H4 (cell line): ENCODE results near the gene SH3D19. TPM values are rescaled to one million over a fixed set of nuclear protein-coding genes. Genes with fewer than 3 reads are reported as not detected.
"Not testable (repeated sequence)": the region's sequence is repeated elsewhere in the genome, so short reads cannot be mapped to it uniquely, and the experiment has no call there.

Source experiments
- DNase-seq: peaks from one replicate; pipeline ENCODE4 v3.0.0-alpha.2; 2015; ENCODE audit warnings: low spot score
- total RNA-seq: library from RNA; depleted of rRNA; stranded (reverse); fragments of >200 nt; shearing (Covaris generic); gene quantifications from 2 replicates; pipeline ENCODE4 v1.2.3, GENCODE V29; 2014; rRNA removed

The SH3D19 gene
- 4.4 and 8.6 TPM in 2 replicates for total RNA-seq

DNA sequence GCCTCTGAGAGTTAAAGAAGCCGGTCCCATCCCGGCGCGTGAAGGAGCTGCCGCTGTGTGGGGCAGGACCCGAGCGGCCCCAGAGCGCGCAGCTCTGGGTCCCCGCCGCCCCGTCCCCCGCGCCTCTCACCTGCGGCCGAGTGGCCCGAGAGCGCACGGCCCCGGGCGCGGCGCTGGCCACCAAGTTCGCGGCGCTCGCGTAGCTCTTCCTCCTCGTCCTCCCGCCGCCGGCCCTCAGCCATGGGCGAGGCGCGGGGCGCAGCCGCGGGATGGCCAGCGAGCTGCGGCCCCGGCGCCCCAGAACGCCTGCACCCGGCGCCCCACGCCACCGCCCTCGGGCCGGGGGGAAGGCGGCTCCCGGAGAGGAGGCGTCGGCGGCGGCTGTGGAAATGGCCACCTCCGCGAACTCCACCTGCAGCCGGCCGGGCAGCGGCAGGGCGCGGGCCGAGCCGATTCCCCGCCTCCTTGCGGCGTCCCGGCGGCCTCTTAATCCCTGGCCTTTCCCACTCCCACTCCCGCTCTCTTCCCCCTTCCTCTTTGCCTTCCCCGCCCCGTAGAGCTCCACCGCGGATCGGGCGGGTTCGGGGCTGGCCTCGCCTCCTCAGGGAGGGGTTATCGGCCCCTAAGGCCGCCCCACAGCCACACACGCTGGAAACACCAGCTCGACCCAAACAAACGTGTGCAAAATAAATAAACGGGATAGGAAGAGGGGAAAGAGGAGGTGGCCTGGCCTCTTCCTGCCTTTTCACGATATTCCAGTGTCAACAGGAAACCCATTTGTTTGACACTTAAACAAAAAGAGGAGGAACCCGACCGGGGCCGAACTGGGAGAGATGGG, at the start of gene SH3D19:
Gene SH3D19 (minus strand): TSS at position 495 of the 838 bp plus-strand sequence. CDS start 253 bp downstream, at position 242.
- peak; percentile 74 for DNase-seq

GRCh38 chr4:151362404-151363164, 37.2 kb upstream of the SH3D19 start:
- peak; percentile 86 for DNase-seq

DNA sequence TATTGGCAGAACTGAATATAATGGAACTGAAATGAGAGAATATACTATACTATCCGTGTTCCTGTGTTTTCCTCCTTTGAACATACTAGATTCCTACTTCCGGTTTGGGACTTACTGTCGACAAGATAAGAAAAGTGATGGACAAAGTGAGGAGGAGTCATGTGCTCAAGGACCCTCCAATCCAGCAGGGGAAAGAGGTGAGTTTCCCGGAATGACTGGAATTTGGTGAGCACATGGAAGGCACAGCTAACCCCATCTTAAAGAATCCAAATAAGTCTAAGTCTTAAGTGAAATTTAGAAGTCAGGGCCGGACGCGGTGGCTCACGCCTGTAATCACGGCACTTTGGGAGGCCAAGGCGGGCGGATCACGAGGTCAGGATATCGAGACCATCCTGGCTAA, 36.6 kb upstream of the SH3D19 start:
- no peak for DNase-seq

DNA sequence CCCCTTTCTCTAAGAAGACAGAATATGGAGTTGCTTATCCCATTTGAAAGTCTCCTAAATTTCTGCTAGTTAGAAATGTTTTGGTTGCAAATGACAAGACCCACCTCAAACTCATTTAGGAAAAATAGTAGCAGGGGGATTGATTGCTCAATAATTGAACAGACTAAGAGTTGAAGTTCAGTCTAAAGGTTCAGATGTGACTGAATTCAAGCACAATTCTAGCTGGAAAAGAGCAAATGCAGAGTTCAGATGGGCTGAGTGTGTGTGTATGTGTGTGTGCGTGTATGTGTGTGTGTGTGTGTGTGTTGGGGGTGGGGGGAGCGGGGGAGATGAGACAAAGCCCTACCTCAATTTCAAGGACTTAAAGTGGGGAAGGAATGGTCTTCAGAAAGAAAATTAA, 35.7 kb upstream of the SH3D19 start:
- DNase-seq = no peak

DNA sequence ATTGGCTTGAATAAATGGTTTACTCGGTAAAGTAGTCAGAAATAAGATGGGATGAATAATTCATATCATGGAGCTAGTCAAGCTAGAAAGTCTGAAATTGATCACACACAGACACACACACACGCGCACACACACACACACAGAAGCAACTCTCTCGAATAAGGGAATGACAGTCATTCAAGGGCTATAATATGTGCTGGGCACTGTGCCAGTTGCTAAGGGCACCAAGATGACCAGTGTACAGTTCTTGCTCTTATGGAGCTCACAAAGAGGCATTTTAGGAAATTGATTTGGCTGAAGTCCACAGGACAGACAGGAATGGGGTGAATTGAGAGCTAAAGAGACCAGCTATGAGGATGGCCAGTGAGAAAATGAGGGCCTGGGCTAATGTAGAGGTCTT, 34.2 kb upstream of the SH3D19 start:
- DNase-seq = no peak

DNA sequence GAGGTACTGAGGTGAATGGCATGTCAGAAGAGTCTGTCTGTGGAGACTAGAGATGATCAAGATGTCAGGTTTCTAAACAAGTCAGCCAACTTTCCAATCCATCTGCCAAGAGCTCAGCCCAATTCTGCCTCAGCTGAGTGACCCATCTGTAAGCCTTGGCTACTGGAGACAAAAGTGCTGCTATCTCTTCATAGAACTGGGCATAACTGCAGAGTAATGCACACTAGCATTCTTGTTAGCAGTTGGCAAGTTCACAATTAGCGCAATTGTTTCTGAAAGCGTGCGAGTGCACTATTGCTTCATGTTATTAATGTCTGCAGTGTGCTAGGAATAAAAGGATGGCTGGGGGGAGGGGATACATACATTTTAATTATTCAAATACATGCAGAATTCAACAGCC, 32.9 kb upstream of the SH3D19 start:
- no peak for DNase-seq

GRCh38 chr4:151356510-151356909, 31.1 kb upstream of the SH3D19 start:
- no peak for DNase-seq

GRCh38 chr4:151355155-151355554, 29.8 kb upstream of the SH3D19 start:
- DNase-seq = no peak

GRCh38 chr4:151347490-151348235, 22.3 kb upstream of the SH3D19 start:
- no peak for DNase-seq

DNA sequence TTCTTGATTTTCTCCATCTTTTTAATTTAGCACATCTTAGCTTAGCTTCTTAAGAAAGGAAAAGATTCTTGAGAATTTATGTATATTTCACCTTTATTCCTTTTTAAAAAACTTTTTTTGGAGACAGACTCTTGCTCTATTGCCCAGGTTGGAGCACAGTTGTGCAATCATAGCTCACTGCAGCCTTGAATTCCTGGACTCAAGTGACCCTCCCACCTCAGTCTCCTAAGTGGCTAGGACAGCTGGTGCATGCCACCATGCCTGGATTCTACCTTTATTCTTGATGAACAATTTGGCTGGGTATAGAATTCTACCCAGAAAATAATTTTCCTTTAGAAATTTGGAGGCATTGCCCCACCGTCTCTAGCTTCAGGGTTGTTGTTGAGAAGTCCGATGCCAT, 19.5 kb upstream of the SH3D19 start:
- DNase-seq = no peak

DNA sequence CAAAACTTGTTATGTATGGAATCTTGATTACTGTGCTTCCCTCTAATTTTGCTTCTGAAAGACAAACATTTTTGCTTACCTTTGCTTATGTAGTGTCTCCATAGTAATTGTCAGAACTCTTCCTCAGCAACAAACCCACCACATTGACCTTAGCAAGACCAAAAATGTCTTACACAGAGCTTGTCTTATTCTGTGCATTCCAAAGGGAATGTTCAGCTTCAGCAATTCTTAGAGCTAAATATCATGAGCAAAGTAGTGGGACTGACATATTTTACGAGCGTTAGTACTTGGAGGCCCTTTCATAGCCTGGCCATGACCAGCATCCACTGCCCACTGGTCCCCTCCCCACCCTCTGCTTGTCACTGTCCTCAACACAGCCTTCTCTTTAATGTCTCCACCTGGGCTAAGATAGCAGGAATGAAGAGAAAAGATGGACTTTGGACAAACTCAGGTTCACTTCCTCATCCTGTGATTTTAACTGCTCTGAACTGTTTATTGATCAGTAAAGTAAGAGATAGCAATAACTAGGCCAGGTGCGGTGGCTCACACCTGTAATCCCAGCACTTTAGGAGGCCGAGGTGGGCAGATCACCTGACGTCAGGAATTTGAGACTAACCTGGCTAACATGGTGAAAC, 15.5 kb upstream of the SH3D19 start:
- DNase-seq = no peak

DNA sequence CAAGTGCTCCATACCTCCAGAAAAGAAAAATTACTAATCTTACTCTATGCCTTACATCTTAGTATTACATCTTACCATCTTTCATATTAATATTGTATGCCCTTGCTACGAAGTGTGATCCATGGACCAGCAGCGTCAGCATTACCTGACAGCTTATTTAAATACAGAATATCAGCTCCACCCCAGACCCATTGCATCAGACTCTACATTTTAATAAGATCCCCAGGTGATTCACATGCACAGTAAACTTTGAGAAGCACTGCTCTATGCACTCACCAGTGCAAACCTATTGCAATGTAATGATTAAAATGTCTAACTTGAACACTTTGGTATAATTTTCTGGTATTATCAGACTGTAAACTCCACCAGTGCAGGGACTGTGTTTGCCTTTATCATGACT, 14.1 kb upstream of the SH3D19 start:
- DNase-seq = no peak

- DNase-seq = peak; percentile 55
Measured at GRCh38 chr4:151331276-151332042, 6.1 kb upstream of the SH3D19 start.

GRCh38 chr4:151329217-151330007, 4.0 kb upstream of the SH3D19 start:
- no peak for DNase-seq

GRCh38 chr4:151325949-151326246, 493 bp upstream of the SH3D19 start:
- DNase-seq = no peak

GRCh38 chr4:151324752-151325110, 674 bp downstream of the SH3D19 start:
- DNase-seq = peak; percentile 15

DNA sequence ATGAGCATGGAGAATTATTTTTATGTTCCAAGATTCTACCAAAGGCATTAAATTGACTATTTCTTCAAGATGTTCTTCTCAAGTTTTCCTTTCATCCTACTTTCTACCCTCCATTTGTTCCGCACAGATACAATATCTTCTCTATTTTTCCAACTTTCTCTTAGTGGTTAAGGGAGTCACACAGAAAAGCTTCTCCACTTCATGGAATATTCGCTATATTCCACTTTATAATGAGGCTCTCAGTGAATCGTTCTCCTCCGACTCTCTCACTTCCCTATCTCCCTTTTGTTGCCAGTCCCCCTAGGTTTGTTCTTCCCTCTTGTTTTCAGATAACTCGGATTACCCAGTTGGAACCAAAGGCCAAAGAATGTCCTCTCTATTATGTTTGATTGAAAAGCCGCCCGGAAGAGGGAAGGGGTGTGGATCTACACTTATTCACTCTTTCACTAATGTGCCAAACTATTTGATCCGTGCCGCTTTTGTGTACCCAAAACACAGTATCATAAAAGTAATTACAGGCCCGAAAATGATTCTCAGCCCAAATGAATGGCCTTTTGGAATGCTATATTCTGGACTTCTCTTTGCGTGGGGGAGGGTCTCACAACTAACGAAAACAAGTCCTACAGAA, 1.2 kb downstream of the SH3D19 start:
- no peak for DNase-seq

GRCh38 chr4:151323667-151324066, 1.7 kb downstream of the SH3D19 start:
- DNase-seq = no peak

GRCh38 chr4:151322570-151322969, 2.8 kb downstream of the SH3D19 start:
- no peak for DNase-seq

- DNase-seq = not testable (repeated sequence)
Measured at GRCh38 chr4:151322161-151322560, 3.2 kb downstream of the SH3D19 start.
